HEK293 (cell line): ENCODE measurements around the gene ARHGEF39.

ENCODE experiments used
- BCL11B ChIP-seq: fragments of 450-650 bp; formaldehyde crosslinking; IDR thresholded peaks from 2 replicates; pipeline ENCODE4 v1.5.1; 2016; ENCODE audit warnings: low read depth, missing biosample characterization, missing genetic modification characterization
- EGR2 ChIP-seq: fragments of 450-650 bp; formaldehyde crosslinking; IDR thresholded peaks from 2 replicates; pipeline ENCODE4 v1.5.1; 2016; ENCODE audit warnings: low read depth, missing biosample characterization, missing genetic modification characterization
- GLIS2 ChIP-seq: fragments of 450-650 bp; formaldehyde crosslinking; IDR thresholded peaks from 2 replicates; pipeline ENCODE4 v1.5.1; 2016; ENCODE audit warnings: missing biosample characterization, missing genetic modification characterization
- PATZ1 ChIP-seq: fragments of 450-650 bp; formaldehyde crosslinking; IDR thresholded peaks from 2 replicates; pipeline ENCODE4 v1.5.1; 2016; ENCODE audit warnings: missing biosample characterization, missing genetic modification characterization
- SALL2 ChIP-seq: fragments of 450-650 bp; formaldehyde crosslinking; IDR thresholded peaks from 2 replicates; pipeline ENCODE4 v1.5.0; 2017; ENCODE audit warnings: missing biosample characterization, mild to moderate bottlenecking, missing genetic modification characterization, borderline replicate concordance
- SCRT1 ChIP-seq: fragments of 450-650 bp; formaldehyde crosslinking; IDR thresholded peaks from 2 replicates; pipeline ENCODE4 v1.5.1; 2016; ENCODE audit warnings: missing biosample characterization, missing genetic modification characterization, borderline replicate concordance
- SP2 ChIP-seq: fragments of 450-650 bp; formaldehyde crosslinking; IDR thresholded peaks from 2 replicates; pipeline ENCODE4 v1.5.1; 2016; ENCODE audit warnings: missing biosample characterization, missing genetic modification characterization
- SP7 ChIP-seq: fragments of 450-650 bp; formaldehyde crosslinking; IDR thresholded peaks from 2 replicates; pipeline ENCODE4 v1.5.1; 2016; ENCODE audit warnings: missing biosample characterization, missing genetic modification characterization
- ZBTB21 ChIP-seq: fragments of 450-650 bp; formaldehyde crosslinking; IDR thresholded peaks from 2 replicates; pipeline ENCODE4 v1.5.1; 2017; ENCODE audit warnings: missing biosample characterization, missing genetic modification characterization
- ZEB2 ChIP-seq: fragments of 450-650 bp; formaldehyde crosslinking; IDR thresholded peaks from 2 replicates; pipeline ENCODE4 v1.5.1; 2016; ENCODE audit warnings: missing biosample characterization, missing genetic modification characterization
- ZFHX2 ChIP-seq: fragments of 450-650 bp; formaldehyde crosslinking; conservative IDR thresholded peaks from 2 replicates; pipeline ENCODE4 v1.5.1; 2016; ENCODE audit warnings: missing biosample characterization, missing genetic modification characterization
- ZFP3 ChIP-seq: fragments of 450-650 bp; formaldehyde crosslinking; IDR thresholded peaks from 2 replicates; pipeline ENCODE4 v1.5.1; 2016; ENCODE audit warnings: low read depth, missing biosample characterization, missing genetic modification characterization
- ZFP41 ChIP-seq: fragments of 450-650 bp; formaldehyde crosslinking; IDR thresholded peaks from 2 replicates; pipeline ENCODE4 v1.5.1; 2016; ENCODE audit warnings: missing biosample characterization, missing genetic modification characterization, borderline replicate concordance
- ZFP69B ChIP-seq: fragments of 450-650 bp; formaldehyde crosslinking; IDR thresholded peaks from 2 replicates; pipeline ENCODE4 v1.5.1; 2016; ENCODE audit warnings: missing biosample characterization, missing genetic modification characterization
- ZNF146 ChIP-seq: fragments of 450-650 bp; formaldehyde crosslinking; IDR thresholded peaks from 2 replicates; pipeline ENCODE4 v1.5.1; 2016; ENCODE audit warnings: missing biosample characterization, missing genetic modification characterization
- ZNF335 ChIP-seq: fragments of 450-650 bp; formaldehyde crosslinking; conservative IDR thresholded peaks from 2 replicates; pipeline ENCODE4 v1.5.1; 2016; ENCODE audit warnings: missing biosample characterization, missing genetic modification characterization
- ZXDB ChIP-seq: fragments of 450-650 bp; formaldehyde crosslinking; IDR thresholded peaks from 2 replicates; pipeline ENCODE4 v1.5.1; 2016; ENCODE audit warnings: missing biosample characterization, missing genetic modification characterization
- TF ChIP-seq, protein P1 (sequence below): fragments of 450-650 bp; formaldehyde crosslinking; conservative IDR thresholded peaks from 2 replicates; pipeline ENCODE4 v1.5.1; 2016; ENCODE audit warnings: low read depth, missing biosample characterization, missing genetic modification characterization
- TF ChIP-seq, protein P2 (sequence below): fragments of 450-650 bp; formaldehyde crosslinking; IDR thresholded peaks from 2 replicates; pipeline ENCODE4 v1.5.1; 2017; ENCODE audit warnings: missing biosample characterization, missing genetic modification characterization
- TF ChIP-seq, protein P3 (sequence below): fragments of 450-650 bp; formaldehyde crosslinking; IDR thresholded peaks from 2 replicates; pipeline ENCODE4 v1.5.1; 2016; ENCODE audit warnings: missing biosample characterization, missing genetic modification characterization
- TF ChIP-seq, protein P4 (sequence below): fragments of 450-650 bp; formaldehyde crosslinking; IDR thresholded peaks from 2 replicates; pipeline ENCODE4 v1.5.1; 2016; ENCODE audit warnings: missing biosample characterization, missing genetic modification characterization, borderline replicate concordance

ARHGEF39 gene

GRCh38 chr9:35646533-35647265 lies 18.3 kb downstream of the ARHGEF39 start (continued):
- TF ChIP-seq, protein P1, sequence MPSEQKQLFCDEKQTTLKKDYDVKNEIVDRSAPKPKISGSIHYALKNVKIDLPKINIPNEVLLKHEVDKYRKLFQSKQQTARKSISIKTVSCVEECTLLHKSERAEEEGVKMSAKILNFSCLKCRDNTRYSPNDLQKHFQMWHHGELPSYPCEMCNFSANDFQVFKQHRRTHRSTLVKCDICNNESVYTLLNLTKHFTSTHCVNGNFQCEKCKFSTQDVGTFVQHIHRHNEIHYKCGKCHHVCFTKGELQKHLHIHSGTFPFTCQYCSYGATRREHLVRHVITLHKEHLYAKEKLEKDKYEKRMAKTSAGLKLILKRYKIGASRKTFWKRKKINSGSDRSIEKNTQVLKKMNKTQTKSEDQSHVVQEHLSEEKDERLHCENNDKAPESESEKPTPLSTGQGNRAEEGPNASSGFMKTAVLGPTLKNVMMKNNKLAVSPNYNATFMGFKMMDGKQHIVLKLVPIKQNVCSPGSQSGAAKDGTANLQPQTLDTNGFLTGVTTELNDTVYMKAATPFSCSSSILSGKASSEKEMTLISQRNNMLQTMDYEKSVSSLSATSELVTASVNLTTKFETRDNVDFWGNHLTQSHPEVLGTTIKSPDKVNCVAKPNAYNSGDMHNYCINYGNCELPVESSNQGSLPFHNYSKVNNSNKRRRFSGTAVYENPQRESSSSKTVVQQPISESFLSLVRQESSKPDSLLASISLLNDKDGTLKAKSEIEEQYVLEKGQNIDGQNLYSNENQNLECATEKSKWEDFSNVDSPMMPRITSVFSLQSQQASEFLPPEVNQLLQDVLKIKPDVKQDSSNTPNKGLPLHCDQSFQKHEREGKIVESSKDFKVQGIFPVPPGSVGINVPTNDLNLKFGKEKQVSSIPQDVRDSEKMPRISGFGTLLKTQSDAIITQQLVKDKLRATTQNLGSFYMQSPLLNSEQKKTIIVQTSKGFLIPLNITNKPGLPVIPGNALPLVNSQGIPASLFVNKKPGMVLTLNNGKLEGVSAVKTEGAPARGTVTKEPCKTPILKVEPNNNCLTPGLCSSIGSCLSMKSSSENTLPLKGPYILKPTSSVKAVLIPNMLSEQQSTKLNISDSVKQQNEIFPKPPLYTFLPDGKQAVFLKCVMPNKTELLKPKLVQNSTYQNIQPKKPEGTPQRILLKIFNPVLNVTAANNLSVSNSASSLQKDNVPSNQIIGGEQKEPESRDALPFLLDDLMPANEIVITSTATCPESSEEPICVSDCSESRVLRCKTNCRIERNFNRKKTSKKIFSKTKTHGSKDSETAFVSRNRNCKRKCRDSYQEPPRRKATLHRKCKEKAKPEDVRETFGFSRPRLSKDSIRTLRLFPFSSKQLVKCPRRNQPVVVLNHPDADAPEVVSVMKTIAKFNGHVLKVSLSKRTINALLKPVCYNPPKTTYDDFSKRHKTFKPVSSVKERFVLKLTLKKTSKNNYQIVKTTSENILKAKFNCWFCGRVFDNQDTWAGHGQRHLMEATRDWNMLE, result no peak
- TF ChIP-seq SP7, result peak; percentile 59
- peak; percentile 71 for TF ChIP-seq SP2 (tag by site-specific recombination)
- TF ChIP-seq PATZ1 (tag by site-specific recombination), result peak; percentile 70
- TF ChIP-seq EGR2, result peak; percentile 83
- peak; percentile 80 for TF ChIP-seq ZXDB
- no peak for TF ChIP-seq ZNF146
- peak; percentile 92 for TF ChIP-seq GLIS2 (tag by site-specific recombination)
- no peak for TF ChIP-seq ZFP41 (tag by site-specific recombination)
- peak; percentile 88 for TF ChIP-seq ZFHX2
- no peak for TF ChIP-seq SCRT1 (tag by site-specific recombination)
- TF ChIP-seq ZNF335 (tag by site-specific recombination), result peak; percentile 89
- TF ChIP-seq, protein P2, sequence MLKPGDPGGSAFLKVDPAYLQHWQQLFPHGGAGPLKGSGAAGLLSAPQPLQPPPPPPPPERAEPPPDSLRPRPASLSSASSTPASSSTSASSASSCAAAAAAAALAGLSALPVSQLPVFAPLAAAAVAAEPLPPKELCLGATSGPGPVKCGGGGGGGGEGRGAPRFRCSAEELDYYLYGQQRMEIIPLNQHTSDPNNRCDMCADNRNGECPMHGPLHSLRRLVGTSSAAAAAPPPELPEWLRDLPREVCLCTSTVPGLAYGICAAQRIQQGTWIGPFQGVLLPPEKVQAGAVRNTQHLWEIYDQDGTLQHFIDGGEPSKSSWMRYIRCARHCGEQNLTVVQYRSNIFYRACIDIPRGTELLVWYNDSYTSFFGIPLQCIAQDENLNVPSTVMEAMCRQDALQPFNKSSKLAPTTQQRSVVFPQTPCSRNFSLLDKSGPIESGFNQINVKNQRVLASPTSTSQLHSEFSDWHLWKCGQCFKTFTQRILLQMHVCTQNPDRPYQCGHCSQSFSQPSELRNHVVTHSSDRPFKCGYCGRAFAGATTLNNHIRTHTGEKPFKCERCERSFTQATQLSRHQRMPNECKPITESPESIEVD (tag by site-specific recombination), result no peak
- TF ChIP-seq ZEB2 (tag by site-specific recombination), result 0 out of 2 replicates have a peak, but pooled peaks have one; percentile 52
- TF ChIP-seq ZBTB21 (tag by site-specific recombination), result 0 out of 2 replicates have a peak, but pooled peaks have one; percentile 11
- peak; percentile 48; the same call in 1 of the 2 replicates for TF ChIP-seq ZFP69B (tag by site-specific recombination)
- TF ChIP-seq, protein P3, sequence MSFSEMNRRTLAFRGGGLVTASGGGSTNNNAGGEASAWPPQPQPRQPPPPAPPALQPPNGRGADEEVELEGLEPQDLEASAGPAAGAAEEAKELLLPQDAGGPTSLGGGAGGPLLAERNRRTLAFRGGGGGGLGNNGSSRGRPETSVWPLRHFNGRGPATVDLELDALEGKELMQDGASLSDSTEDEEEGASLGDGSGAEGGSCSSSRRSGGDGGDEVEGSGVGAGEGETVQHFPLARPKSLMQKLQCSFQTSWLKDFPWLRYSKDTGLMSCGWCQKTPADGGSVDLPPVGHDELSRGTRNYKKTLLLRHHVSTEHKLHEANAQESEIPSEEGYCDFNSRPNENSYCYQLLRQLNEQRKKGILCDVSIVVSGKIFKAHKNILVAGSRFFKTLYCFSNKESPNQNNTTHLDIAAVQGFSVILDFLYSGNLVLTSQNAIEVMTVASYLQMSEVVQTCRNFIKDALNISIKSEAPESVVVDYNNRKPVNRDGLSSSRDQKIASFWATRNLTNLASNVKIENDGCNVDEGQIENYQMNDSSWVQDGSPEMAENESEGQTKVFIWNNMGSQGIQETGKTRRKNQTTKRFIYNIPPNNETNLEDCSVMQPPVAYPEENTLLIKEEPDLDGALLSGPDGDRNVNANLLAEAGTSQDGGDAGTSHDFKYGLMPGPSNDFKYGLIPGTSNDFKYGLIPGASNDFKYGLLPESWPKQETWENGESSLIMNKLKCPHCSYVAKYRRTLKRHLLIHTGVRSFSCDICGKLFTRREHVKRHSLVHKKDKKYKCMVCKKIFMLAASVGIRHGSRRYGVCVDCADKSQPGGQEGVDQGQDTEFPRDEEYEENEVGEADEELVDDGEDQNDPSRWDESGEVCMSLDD, result 0 out of 2 replicates have a peak, but pooled peaks have one; percentile 63
- no peak for TF ChIP-seq BCL11B (tag by site-specific recombination)
- TF ChIP-seq ZFP3, result no peak
- TF ChIP-seq, protein P4, sequence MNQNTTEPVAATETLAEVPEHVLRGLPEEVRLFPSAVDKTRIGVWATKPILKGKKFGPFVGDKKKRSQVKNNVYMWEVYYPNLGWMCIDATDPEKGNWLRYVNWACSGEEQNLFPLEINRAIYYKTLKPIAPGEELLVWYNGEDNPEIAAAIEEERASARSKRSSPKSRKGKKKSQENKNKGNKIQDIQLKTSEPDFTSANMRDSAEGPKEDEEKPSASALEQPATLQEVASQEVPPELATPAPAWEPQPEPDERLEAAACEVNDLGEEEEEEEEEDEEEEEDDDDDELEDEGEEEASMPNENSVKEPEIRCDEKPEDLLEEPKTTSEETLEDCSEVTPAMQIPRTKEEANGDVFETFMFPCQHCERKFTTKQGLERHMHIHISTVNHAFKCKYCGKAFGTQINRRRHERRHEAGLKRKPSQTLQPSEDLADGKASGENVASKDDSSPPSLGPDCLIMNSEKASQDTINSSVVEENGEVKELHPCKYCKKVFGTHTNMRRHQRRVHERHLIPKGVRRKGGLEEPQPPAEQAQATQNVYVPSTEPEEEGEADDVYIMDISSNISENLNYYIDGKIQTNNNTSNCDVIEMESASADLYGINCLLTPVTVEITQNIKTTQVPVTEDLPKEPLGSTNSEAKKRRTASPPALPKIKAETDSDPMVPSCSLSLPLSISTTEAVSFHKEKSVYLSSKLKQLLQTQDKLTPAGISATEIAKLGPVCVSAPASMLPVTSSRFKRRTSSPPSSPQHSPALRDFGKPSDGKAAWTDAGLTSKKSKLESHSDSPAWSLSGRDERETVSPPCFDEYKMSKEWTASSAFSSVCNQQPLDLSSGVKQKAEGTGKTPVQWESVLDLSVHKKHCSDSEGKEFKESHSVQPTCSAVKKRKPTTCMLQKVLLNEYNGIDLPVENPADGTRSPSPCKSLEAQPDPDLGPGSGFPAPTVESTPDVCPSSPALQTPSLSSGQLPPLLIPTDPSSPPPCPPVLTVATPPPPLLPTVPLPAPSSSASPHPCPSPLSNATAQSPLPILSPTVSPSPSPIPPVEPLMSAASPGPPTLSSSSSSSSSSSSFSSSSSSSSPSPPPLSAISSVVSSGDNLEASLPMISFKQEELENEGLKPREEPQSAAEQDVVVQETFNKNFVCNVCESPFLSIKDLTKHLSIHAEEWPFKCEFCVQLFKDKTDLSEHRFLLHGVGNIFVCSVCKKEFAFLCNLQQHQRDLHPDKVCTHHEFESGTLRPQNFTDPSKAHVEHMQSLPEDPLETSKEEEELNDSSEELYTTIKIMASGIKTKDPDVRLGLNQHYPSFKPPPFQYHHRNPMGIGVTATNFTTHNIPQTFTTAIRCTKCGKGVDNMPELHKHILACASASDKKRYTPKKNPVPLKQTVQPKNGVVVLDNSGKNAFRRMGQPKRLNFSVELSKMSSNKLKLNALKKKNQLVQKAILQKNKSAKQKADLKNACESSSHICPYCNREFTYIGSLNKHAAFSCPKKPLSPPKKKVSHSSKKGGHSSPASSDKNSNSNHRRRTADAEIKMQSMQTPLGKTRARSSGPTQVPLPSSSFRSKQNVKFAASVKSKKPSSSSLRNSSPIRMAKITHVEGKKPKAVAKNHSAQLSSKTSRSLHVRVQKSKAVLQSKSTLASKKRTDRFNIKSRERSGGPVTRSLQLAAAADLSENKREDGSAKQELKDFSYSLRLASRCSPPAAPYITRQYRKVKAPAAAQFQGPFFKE (tag by site-specific recombination), result no peak
- no peak for TF ChIP-seq SALL2 (tag by site-specific recombination)
